B cell (primary cell): ENCODE measurements around the gene ST6GALNAC3.

Experiments used
- EZH2 ChIP-seq: IDR thresholded peaks from 2 replicates; pipeline ENCODE4 v1.6.1; 2012; ENCODE audit warnings: borderline replicate concordance, low read depth, mild to moderate bottlenecking, moderate library complexity, low read length; ENCODE audit not compliant: insufficient read depth, poor library complexity, severe bottlenecking
- TF ChIP-seq, protein P1 (sequence below): fragments of 200-600 bp; IDR thresholded peaks from one replicate; pipeline ENCODE4 v1.8.0; 2022; ENCODE audit warnings: antibody characterized with exemption, mild to moderate bottlenecking

DNA sequence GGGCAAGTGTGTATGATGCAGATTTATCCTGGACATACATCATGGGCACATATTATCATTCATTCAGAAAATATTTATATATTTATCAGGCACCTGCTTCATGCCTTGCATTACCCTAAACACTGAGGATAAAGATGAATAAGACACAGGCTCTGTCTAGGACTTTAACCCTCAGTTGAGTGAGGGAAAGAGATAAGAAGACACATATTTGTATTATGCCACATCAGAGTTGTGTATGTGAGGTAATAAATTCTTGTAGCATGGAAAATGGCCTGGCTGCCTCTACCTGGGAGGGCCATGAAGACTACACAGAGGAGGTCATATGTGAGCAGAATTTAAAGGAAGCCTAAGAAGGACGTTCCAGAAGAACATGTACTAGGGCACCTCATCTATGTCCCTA, 516.9 kb downstream of the ST6GALNAC3 start:
- TF ChIP-seq EZH2, result no peak
- TF ChIP-seq, protein P1, sequence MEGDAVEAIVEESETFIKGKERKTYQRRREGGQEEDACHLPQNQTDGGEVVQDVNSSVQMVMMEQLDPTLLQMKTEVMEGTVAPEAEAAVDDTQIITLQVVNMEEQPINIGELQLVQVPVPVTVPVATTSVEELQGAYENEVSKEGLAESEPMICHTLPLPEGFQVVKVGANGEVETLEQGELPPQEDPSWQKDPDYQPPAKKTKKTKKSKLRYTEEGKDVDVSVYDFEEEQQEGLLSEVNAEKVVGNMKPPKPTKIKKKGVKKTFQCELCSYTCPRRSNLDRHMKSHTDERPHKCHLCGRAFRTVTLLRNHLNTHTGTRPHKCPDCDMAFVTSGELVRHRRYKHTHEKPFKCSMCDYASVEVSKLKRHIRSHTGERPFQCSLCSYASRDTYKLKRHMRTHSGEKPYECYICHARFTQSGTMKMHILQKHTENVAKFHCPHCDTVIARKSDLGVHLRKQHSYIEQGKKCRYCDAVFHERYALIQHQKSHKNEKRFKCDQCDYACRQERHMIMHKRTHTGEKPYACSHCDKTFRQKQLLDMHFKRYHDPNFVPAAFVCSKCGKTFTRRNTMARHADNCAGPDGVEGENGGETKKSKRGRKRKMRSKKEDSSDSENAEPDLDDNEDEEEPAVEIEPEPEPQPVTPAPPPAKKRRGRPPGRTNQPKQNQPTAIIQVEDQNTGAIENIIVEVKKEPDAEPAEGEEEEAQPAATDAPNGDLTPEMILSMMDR, result no peak
